HL-60 (cell line): ENCODE measurements around the gene SHB.

Experiments used
- POLR2AphosphoS5 ChIP-seq: IDR thresholded peaks from 2 replicates; pipeline ENCODE4 v1.6.1; 2012; ENCODE audit warnings: low read depth
- SPI1 ChIP-seq: IDR thresholded peaks from 2 replicates; pipeline ENCODE4 v1.6.1; 2012; ENCODE audit warnings: low read depth, mild to moderate bottlenecking, borderline replicate concordance
- TF ChIP-seq, protein P1 (sequence below): IDR thresholded peaks from one replicate; pipeline ENCODE4 v1.5.1; 2011; ENCODE audit warnings: low read length, control low read depth, inconsistent platforms; ENCODE audit not compliant: insufficient read depth
- TF ChIP-seq, protein P2 (sequence below): IDR thresholded peaks from 2 replicates; pipeline ENCODE4 v1.6.1; 2012; ENCODE audit warnings: low read depth; ENCODE audit not compliant: insufficient replicate concordance

DNA sequence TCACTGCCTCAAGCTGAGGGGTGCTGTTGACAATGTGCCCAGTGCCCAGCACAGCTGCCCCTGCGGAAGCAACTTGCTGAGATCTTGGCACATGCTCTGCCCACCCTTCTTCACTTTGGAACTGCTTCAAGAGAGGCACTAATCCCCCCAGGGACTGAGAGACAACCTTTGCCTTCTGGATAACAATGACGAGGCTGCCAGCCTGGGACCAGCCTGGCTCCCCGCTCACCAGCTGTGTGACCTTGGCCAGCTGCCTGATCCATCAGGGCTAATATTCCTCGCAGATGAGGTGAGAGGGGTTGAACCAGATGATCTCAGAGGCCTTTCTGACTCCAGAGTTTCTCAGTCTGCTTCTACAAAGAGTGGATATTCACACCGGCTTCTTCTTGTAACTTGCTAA, 81.0 kb downstream of the SHB start:
- TF ChIP-seq POLR2AphosphoS5 (no peak), SPI1 (no peak)
- TF ChIP-seq, protein P1, sequence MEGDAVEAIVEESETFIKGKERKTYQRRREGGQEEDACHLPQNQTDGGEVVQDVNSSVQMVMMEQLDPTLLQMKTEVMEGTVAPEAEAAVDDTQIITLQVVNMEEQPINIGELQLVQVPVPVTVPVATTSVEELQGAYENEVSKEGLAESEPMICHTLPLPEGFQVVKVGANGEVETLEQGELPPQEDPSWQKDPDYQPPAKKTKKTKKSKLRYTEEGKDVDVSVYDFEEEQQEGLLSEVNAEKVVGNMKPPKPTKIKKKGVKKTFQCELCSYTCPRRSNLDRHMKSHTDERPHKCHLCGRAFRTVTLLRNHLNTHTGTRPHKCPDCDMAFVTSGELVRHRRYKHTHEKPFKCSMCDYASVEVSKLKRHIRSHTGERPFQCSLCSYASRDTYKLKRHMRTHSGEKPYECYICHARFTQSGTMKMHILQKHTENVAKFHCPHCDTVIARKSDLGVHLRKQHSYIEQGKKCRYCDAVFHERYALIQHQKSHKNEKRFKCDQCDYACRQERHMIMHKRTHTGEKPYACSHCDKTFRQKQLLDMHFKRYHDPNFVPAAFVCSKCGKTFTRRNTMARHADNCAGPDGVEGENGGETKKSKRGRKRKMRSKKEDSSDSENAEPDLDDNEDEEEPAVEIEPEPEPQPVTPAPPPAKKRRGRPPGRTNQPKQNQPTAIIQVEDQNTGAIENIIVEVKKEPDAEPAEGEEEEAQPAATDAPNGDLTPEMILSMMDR: no peak
- TF ChIP-seq, protein P2, sequence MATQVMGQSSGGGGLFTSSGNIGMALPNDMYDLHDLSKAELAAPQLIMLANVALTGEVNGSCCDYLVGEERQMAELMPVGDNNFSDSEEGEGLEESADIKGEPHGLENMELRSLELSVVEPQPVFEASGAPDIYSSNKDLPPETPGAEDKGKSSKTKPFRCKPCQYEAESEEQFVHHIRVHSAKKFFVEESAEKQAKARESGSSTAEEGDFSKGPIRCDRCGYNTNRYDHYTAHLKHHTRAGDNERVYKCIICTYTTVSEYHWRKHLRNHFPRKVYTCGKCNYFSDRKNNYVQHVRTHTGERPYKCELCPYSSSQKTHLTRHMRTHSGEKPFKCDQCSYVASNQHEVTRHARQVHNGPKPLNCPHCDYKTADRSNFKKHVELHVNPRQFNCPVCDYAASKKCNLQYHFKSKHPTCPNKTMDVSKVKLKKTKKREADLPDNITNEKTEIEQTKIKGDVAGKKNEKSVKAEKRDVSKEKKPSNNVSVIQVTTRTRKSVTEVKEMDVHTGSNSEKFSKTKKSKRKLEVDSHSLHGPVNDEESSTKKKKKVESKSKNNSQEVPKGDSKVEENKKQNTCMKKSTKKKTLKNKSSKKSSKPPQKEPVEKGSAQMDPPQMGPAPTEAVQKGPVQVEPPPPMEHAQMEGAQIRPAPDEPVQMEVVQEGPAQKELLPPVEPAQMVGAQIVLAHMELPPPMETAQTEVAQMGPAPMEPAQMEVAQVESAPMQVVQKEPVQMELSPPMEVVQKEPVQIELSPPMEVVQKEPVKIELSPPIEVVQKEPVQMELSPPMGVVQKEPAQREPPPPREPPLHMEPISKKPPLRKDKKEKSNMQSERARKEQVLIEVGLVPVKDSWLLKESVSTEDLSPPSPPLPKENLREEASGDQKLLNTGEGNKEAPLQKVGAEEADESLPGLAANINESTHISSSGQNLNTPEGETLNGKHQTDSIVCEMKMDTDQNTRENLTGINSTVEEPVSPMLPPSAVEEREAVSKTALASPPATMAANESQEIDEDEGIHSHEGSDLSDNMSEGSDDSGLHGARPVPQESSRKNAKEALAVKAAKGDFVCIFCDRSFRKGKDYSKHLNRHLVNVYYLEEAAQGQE: no peak
